Mucosa of descending colon (tissue), 3 donors: Measurements from ENCODE around the gene SLC39A8. TPM values are rescaled to one million over a fixed set of nuclear protein-coding genes. Genes with fewer than 3 reads are reported as not detected.
A peak's percentile ranks its signal among the peaks of the same experiment; 100 is the strongest.

Source experiments
- ATAC-seq: fragments of 200-7000 bp; cut with Tn5 transposase; one replicate; pipeline ENCODE4 v1.9.1; 2020; ENCODE audit warnings: mild to moderate bottlenecking, moderate library complexity
- DNase-seq, 3 donors: peaks; one replicate each; pipeline ENCODE4 v3.0.0-alpha.2; 2020
- H3K36me3 ChIP-seq: fragments of 200-600 bp; one replicate; pipeline ENCODE4 v1.8.0; 2021; ENCODE audit warnings: low read depth, mild to moderate bottlenecking
- H3K4me1 ChIP-seq: fragments of 200-600 bp; one replicate; pipeline ENCODE4 v1.8.0; 2021; ENCODE audit warnings: low read depth, mild to moderate bottlenecking
- H3K4me3 ChIP-seq: fragments of 200-600 bp; one replicate; pipeline ENCODE4 v1.8.0; 2021; ENCODE audit warnings: mild to moderate bottlenecking
- H3K9me3 ChIP-seq: fragments of 200-600 bp; one replicate; pipeline ENCODE4 v1.8.0; 2021; ENCODE audit warnings: mild to moderate bottlenecking
- CTCF ChIP-seq: fragments of 200-600 bp; IDR thresholded peaks from one replicate; pipeline ENCODE4 v1.8.0; 2022; ENCODE audit warnings: antibody characterized with exemption, mild to moderate bottlenecking
- intact Hi-C, 2 donors: fragments of 100-400 bp; cut with DNase I in 1 of 2; cut with micrococcal nuclease in 1 of 2; formaldehyde crosslinking; loops; one replicate each; pipeline versions ENCODE4 v1.11.0 to v1.11.1; 2022; cut with DNase I, micrococcal nuclease
- total RNA-seq, 3 donors: library from RNA; stranded (reverse); fragmentation: NEBNext Ultra II Directional in 2 of 3; extraction: Animal tissue kit (Norgen Biotek cat#: 25700) in 2 of 3; gene quantifications; one replicate each; pipeline versions ENCODE4 v1.2.1 to v1.2.4, GENCODE V29; 2021 to 2023
- donor health status: DM: no; HTN: no; CAD: no; lungs with moderate emphysema.
- donor health status: DM: no; HTN: no; CAD: no.
- donor health status: DM: no; HTN: yes; CAD: no.

SLC39A8 gene
- total RNA-seq, 3 donors from 2014 or later = 35.1 to 121 (median 83.5) TPM

DNA sequence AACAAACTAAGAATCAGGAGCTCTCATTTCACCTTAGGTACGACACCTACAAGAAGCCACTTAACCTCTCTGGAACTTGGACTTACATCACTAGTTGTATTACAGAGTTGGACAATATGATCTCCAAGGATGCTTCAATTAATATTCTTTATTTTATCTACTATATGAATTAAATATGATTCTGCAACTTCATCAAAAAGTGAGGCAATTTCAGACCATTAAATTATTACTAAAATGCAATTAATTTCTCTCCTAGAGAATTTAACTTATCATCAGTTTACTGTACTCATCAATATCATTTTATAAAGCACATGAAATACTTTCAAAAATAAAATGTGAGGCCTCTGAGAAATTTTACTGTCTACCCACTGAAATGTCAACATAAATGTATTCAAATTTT is 33.9 kb downstream of the SLC39A8 start:
- intact Hi-C loops = no loop called here
- no peak for DNase-seq
- ATAC-seq = no peak
- Histone ChIP-seq H3K4me3 (no peak overlapping the region), H3K9me3 (no peaks in the 10 kb centered on the region), H3K36me3 (no peaks in the 10 kb centered on the region), H3K4me1 (no peaks in the 10 kb centered on the region)
- TF ChIP-seq CTCF = no peak

GRCh38 chr4:102308032-102308799 is 37.1 kb downstream of the SLC39A8 start:
- DNase-seq = no peak
- intact Hi-C loops = no loop called here
- H3K36me3 ChIP-seq = no peaks in the 10 kb centered on the region
- no peak for TF ChIP-seq CTCF
- peak; percentile 24 for ATAC-seq
- H3K9me3 ChIP-seq = no peaks in the 10 kb centered on the region
- H3K4me1 ChIP-seq = no peaks in the 10 kb centered on the region
- no peak overlapping the region for H3K4me3 ChIP-seq

DNA sequence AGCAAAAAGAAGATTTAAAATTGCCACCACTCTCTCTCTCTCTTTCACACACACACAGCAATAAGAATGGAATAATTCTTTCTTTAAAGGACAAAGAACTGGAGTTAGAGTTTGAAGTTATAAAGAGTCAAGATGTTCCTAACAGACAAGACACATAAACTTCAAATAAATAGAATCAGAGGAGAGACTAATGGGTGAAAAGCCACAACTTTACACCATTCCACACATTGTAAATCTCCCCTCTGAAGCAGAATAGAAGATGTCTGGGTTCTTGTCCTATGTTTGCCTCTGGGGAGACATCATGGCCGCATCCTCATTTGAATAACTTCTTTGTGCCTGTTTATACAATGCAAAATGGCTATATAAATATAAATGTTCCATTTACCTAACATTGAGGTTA is 39.6 kb downstream of the SLC39A8 start:
- H3K36me3 ChIP-seq = no peaks in the 10 kb centered on the region
- DNase-seq (no peak), ATAC-seq (no peak)
- no peaks in the 10 kb centered on the region for H3K4me1 ChIP-seq
- H3K9me3 ChIP-seq = no peaks in the 10 kb centered on the region
- no peak overlapping the region for H3K4me3 ChIP-seq
- no peak for TF ChIP-seq CTCF
- intact Hi-C loops = no loop called here

DNA sequence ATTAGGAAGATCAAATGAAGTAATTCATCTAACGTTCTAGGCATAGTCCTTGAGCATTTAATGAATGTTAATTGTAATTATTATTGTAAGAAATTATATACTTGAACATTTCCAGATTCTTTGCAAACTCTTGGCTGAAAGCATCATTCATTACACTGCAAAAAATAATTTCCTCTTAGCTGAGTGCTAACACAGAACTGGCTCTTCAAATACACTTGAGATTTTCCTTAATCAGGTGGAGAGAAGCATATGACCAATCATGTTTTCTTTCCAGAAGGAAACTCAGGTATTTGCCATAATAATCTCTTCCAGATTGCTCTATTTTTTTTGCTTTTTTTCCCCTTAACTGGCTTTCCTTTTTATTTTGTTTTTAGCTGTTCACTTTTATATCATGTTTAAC is 42.5 kb downstream of the SLC39A8 start:
- TF ChIP-seq CTCF = no peak
- DNase-seq = no peak
- no peaks in the 10 kb centered on the region for H3K9me3 ChIP-seq
- intact Hi-C loops = no loop called here
- H3K36me3 ChIP-seq = no peaks in the 10 kb centered on the region
- H3K4me3 ChIP-seq = no peak overlapping the region
- no peaks in the 10 kb centered on the region for H3K4me1 ChIP-seq
- ATAC-seq = no peak

DNA sequence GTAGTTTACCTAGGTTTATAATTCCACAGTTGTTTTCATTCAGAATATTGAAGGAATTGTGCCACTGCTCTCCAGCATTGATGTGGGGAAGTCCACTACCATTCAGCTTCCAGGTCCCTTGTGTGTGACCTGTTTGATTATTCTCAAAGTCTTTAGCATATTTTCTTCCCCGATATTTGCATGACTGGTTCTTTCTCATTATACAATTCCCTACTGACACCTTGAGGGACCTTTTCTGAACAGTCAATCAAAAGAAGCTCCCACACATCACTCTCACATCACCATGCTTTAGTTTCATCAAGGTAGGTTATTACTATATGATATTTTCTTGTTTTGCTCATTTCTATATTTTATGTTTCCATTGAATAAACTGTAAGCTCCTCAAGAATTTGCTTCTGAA is 44.1 kb downstream of the SLC39A8 start:
- no peaks in the 10 kb centered on the region for H3K36me3 ChIP-seq
- H3K4me1 ChIP-seq = no peaks in the 10 kb centered on the region
- no peak for TF ChIP-seq CTCF
- H3K4me3 ChIP-seq = no peak overlapping the region
- no peak for DNase-seq
- intact Hi-C loops = no loop called here
- ATAC-seq = no peak
- no peaks in the 10 kb centered on the region for H3K9me3 ChIP-seq
